Panc1 (cell line): Measurements from ENCODE around the gene C1QTNF9B. TPM values are rescaled to one million over a fixed set of nuclear protein-coding genes. Genes with fewer than 3 reads are reported as not detected.

Source experiments
- ATAC-seq: fragments of 200-7000 bp; cut with Tn5 transposase; 2 replicates; pipeline ENCODE4 v1.9.1; 2020; ENCODE audit warnings: mild to moderate bottlenecking, moderate library complexity
- BruUV-seq: library from RNA; stranded (reverse); fragments of 400-500 nt; replicated peaks from 2 replicates; lab custom pipeline; 2021; lab: Mats Ljungman, UMichigan
- CTCF ChIA-PET: fragments of 300-600 bp; sonication (Branson Sonifier 250); formaldehyde crosslinking; loops from one replicate; lab custom pipeline; 2022; ENCODE audit warnings: antibody characterized with exemption; lab: Charles Lee
- POLR2A ChIA-PET: fragments of 300-600 bp; sonication (Branson Sonifier 250); formaldehyde crosslinking; loops from one replicate; lab custom pipeline; 2022; ENCODE audit warnings: antibody characterized with exemption; lab: Charles Lee
- DNase-seq: peaks from one replicate; pipeline ENCODE4 v3.0.0-alpha.2; 2010; ENCODE audit warnings: low read depth, low spot score
- H3K27ac ChIP-seq: 2 replicates; pipeline ENCODE4 v1.5.1; 2011; ENCODE audit warnings: mild to moderate bottlenecking, low read length, inconsistent platforms
- H3K27me3 ChIP-seq: fragments of 200-500 bp; sonication (Bioruptor generic); 2 replicates; pipeline ENCODE4 v1.6.0; 2014; ENCODE audit warnings: low read length, inconsistent platforms; ENCODE audit not compliant: control insufficient read depth, insufficient read depth
- H3K36me3 ChIP-seq: fragments of 200-500 bp; sonication (Bioruptor generic); 2 replicates; pipeline ENCODE4 v1.5.1; 2014; ENCODE audit warnings: inconsistent platforms, mild to moderate bottlenecking, low read length, moderate library complexity; ENCODE audit not compliant: control insufficient read depth, insufficient read depth
- H3K4me1 ChIP-seq: 2 replicates; pipeline ENCODE4 v1.5.1; 2011; ENCODE audit warnings: inconsistent platforms, mild to moderate bottlenecking, low read length, moderate library complexity; ENCODE audit not compliant: control insufficient read depth, insufficient read depth
- H3K4me3 ChIP-seq, 2 experiments: 2 replicates each; pipeline ENCODE4 v1.5.1; 2011 to 2012; ENCODE audit warnings: low read depth in 2 of 2, low read length in 2 of 2, mild to moderate bottlenecking in 2 of 2, inconsistent platforms in 1 of 2, moderate library complexity in 1 of 2
- H3K9me3 ChIP-seq: fragments of 200-500 bp; sonication (Bioruptor generic); 2 replicates; pipeline ENCODE4 v1.5.1; 2014; ENCODE audit warnings: low read depth, mild to moderate bottlenecking, inconsistent platforms, low read length, moderate library complexity; ENCODE audit not compliant: control insufficient read depth, insufficient read depth
- CTCF ChIP-seq: fragments of 450-650 bp; IDR thresholded peaks from 2 replicates; pipeline ENCODE4 v1.5.1; 2017; ENCODE audit warnings: mild to moderate bottlenecking
- POLR2AphosphoS5 ChIP-seq: IDR thresholded peaks from 2 replicates; pipeline ENCODE4 v1.6.1; 2012; ENCODE audit warnings: mild to moderate bottlenecking, low read depth, low read length, moderate library complexity
- REST ChIP-seq, 2 experiments: IDR thresholded peaks; 2 replicates each; pipeline ENCODE4 v1.6.1; 2011 to 2012; ENCODE audit warnings: low read depth in 2 of 2, control low read depth in 1 of 2, low read length in 1 of 2, mild to moderate bottlenecking in 1 of 2, moderate library complexity in 1 of 2; ENCODE audit not compliant: insufficient read depth in 1 of 2
- SIN3A ChIP-seq: IDR thresholded peaks from 2 replicates; pipeline ENCODE4 v1.6.1; 2012; ENCODE audit warnings: low read depth, mild to moderate bottlenecking, low read length, moderate library complexity, borderline replicate concordance; ENCODE audit not compliant: insufficient read depth
- TCF7L2 ChIP-seq: IDR thresholded peaks from 2 replicates; pipeline ENCODE4 v1.6.1; 2011; ENCODE audit warnings: mild to moderate bottlenecking, low read depth, low read length, inconsistent platforms
- in situ Hi-C: cut with HindIII; loops from 2 replicates; pipeline ENCODE4 v1.10.0; 2016; ENCODE audit warnings: low sequenced_read_pairs, low pct_unique_long_range_greater_than_20kb
- intact Hi-C: fragments of 100-400 bp; cut with micrococcal nuclease; formaldehyde crosslinking; loops from one replicate; pipeline ENCODE4 v1.10.0; 2022; ENCODE audit not compliant: unreplicated experiment
- total RNA-seq: library from RNA; stranded (reverse); gene quantifications from one replicate; pipeline ENCODE4 v1.2.1, GENCODE V29; 2021; ENCODE audit not compliant: unreplicated experiment

The C1QTNF9B gene
- total RNA-seq, 1 experiment from 2014 or later = not detected

GRCh38 chr13:23901365-23901764 lies 4.1 kb upstream of the C1QTNF9B start:
- CTCF ChIA-PET = no interaction called here
- Histone ChIP-seq H3K9me3 (no peaks in the 10 kb centered on the region), H3K27ac (no peak overlapping the region), H3K4me3 (no peak overlapping the region), H3K4me1 (no peaks in the 10 kb centered on the region), H3K27me3 (peaks cover 5% of the 10 kb centered on the region), H3K36me3 (no peaks in the 10 kb centered on the region)
- DNase-seq (no peak), ATAC-seq (no peak)
- TF ChIP-seq SIN3A (no peak), TCF7L2 (no peak), REST (IDR thresholded peaks at IDR 0.05; ENCODE audit: insufficient read depth in 1 of 2, low read depth in 2 of 2, low read length in 1 of 2) (no peak), POLR2AphosphoS5 (no peak), CTCF (no peak)
- in situ Hi-C loops = no loop called here
- no TSS peak for BruUV-seq
- POLR2A ChIA-PET = no interaction called here
- intact Hi-C loops = no loop called here

- no peaks in the 10 kb centered on the region for H3K9me3 ChIP-seq
- DNase-seq = no peak
- ChIA-PET CTCF (no interaction called here), POLR2A (no interaction called here)
- intact Hi-C loops (no loop called here), in situ Hi-C loops (no loop called here)
- H3K27me3 ChIP-seq = peaks cover 5% of the 10 kb centered on the region
- BruUV-seq = no TSS peak
- H3K27ac ChIP-seq = no peak overlapping the region
- TF ChIP-seq CTCF (no peak), SIN3A (no peak), REST (IDR thresholded peaks at IDR 0.05; ENCODE audit: insufficient read depth in 1 of 2, low read depth in 2 of 2, low read length in 1 of 2) (no peak)
- H3K36me3 ChIP-seq = no peaks in the 10 kb centered on the region
- H3K4me1 ChIP-seq = no peaks in the 10 kb centered on the region
- H3K4me3 ChIP-seq = no peak overlapping the region
- ATAC-seq = no peak
Measured at GRCh38 chr13:23899555-23899954, 2.3 kb upstream of the C1QTNF9B start.
